Measurements from ENCODE around the gene TEDC1.

The TEDC1 gene

GRCh38 chr14:105484997-105485393 is 6.1 kb upstream of the TEDC1 start:
- no peak for DNase-seq (ENCODE audit: low spot score)

GRCh38 chr14:105485739-105486162 is 5.3 kb upstream of the TEDC1 start:
- DNase-seq (ENCODE audit: low spot score): no peak

DNA sequence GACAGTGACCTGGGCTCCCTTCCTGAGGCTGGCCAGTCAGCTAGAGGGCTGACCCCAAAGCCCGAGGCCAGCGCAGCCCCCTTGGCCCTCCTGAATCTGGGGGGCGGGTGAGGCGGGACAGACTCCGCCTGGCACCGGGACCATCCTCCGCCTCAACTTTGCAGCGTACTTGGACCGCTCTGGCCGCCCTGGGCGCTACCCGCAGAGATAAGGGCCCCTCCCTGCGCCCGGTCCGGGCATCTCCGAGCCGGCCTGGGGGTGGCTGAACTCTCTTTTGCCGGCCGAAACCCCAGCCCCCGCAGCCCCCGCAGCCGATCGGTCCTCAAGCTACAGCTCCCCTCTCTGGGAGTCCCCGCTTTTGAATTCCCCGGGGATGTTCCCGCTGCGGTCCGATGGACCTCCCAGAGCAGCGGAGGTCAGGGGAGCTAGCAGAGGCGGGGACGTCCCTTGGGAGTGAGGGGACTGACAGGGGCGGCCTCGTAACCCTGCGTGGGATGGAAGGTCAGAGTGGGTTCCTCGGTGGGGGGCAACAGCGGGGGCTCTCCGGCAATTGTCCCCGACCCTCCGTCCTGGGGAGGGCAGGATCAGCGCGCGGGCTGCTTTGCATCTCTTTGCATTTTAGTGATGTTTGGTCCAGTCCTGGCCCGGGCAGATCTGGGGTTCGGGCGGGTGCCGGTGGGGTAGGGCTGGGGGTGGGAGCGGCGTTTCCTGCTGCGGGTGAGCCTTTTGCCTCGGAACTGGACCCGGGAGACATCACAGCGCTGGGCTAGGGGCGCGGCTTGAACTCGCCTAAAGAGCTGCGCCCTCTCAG is 4.7 kb upstream of the TEDC1 start, which contains the start of gene CRIP1:
CRIP1 (plus strand) TSS at position 724 of the 811 bp plus-strand sequence. CDS start 374 bp downstream, outside the sequence.
- DNase-seq (ENCODE audit: low spot score): no peak

GRCh38 chr14:105486974-105487448 is 4.0 kb upstream of the TEDC1 start:
- no peak for DNase-seq (ENCODE audit: low spot score)

DNA sequence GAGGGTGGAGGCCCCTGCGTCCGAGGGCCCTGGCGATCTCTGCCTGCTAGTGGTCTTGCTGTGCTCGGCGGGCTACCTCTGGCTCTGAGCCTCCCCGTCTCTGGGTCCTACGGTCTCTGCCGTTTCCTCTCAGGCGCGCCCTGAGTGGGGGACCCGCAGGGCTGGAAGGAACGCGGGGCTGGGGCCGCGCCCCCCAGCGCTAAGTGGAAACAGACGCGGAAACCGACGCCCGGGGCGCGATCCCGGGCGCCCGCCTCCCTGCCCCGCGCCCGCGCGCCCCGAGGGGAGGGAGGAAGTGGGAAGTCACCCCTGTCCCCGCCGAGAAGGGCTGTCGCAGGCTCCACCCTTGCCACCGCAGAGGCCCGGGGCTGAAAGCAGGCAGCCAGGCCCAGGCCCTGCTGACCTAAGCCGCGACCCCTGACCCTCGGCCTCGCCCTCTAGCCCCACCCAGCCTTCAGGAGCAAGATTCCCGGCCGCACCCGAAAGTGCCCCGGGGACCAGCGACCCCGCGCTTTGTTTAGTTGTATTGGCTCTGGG is 3.5 kb upstream of the TEDC1 start:
- DNase-seq (ENCODE audit: low spot score): no peak

DNA sequence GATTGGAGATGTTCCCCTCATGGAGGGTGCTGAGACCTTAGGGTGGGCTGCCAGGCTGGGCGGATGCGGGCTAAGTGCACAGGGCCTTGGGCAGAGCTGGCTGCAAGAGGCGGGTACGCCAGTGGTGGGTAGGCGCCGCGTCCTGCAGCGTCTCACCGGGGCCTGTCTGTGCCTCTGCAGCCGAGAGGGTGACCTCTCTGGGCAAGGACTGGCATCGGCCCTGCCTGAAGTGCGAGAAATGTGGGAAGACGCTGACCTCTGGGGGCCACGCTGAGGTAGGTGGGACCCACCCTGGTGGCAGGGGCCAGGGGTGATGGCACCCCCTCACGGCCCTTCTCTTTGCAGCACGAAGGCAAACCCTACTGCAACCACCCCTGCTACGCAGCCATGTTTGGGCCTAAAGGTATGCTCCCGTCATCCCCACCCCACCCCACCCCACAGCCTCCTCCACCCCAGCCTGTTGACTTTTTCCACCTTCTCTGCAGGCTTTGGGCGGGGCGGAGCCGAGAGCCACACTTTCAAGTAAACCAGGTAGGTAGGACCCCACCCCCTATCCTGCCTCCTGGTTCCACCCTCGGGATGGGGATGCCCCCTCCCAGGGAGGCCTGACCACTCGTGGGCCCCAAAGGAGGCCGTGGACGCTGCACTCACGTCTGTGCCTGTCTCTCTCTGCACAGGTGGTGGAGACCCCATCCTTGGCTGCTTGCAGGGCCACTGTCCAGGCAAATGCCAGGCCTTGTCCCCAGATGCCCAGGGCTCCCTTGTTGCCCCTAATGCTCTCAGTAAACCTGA is 2.9 kb upstream of the TEDC1 start:
- no peak for DNase-seq (ENCODE audit: low spot score)

DNA sequence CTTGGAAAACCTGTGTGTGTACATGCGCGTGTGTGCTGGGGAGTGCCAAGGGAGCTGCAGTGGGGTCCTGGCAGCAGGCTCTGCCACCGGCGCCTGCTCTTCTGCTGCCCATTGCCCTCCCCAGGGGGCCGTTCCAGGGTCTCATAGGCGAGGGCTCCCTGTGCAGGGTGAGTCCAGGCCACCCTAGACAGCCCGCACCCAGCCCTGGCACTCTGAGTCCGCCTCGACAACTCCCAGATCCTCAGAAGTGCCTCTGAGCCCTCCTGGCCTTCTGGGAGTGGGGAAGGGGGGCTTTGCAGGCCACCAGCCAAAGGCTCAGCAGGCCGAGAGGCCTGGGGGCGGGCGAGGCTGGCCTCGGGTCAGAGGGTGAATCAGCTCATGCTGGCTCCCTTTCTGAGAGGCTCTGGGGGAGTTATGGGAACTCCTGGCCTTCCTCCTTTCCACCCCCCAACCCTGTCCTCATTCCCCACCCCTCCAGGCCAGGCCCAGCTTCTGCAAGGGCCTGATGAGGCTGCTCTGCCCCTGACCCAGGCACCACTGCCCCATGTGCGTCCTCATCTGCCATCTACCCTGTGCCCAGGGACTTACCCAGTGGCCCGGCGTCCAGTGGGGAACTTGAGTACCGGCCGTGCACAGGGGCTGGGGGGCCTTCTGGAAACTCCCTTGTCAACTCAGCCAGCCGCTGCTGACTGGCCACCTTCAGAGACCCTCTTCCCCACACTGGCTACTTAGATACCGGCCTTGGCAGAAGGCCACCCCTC is 2.1 kb upstream of the TEDC1 start:
- DNase-seq (ENCODE audit: low spot score): no peak

DNA sequence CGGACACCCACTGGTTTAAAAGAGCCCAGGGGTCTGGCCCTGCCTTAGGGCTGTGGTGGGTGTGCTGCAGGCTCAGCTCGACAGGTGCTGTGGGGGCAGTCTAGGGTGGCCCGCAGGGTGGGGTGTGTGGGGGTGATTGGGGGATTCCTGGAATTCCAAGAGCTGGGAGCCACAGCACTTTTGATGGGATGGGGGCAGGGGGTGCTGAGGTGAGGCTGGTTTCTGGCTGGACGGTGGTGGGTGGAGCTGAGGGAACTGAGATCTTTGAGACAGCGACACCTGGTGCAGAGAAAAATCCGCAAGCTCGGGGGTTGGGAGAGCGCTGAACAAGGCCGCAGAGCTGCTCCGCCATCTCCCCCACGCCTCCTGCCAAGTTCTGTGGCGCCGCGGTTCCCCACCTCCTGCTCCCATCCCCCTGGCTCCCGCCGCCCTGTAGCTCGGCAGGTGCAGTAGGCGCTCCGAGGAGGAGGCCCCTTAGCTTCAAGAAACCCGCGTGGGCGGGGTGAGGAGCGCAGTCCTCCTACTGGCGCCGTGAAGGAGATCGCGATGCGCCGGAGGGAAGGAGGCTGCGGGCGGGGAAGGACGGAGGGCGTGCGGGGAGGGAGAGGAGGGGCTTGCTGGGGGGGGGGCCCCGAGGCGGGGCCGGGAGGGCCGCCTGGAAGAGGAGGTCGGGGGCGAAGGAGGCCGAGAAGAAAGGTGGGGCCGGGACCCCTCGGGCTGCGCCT is 1.3 kb upstream of the TEDC1 start:
- DNase-seq (ENCODE audit: low spot score): peak; percentile 76

- no peak for DNase-seq (ENCODE audit: low spot score)
Measured at GRCh38 chr14:105490267-105490571, 827 bp upstream of the TEDC1 start.

GRCh38 chr14:105491366-105491973 is 424 bp downstream of the TEDC1 start:
- DNase-seq (ENCODE audit: low spot score): peak; percentile 54

DNA sequence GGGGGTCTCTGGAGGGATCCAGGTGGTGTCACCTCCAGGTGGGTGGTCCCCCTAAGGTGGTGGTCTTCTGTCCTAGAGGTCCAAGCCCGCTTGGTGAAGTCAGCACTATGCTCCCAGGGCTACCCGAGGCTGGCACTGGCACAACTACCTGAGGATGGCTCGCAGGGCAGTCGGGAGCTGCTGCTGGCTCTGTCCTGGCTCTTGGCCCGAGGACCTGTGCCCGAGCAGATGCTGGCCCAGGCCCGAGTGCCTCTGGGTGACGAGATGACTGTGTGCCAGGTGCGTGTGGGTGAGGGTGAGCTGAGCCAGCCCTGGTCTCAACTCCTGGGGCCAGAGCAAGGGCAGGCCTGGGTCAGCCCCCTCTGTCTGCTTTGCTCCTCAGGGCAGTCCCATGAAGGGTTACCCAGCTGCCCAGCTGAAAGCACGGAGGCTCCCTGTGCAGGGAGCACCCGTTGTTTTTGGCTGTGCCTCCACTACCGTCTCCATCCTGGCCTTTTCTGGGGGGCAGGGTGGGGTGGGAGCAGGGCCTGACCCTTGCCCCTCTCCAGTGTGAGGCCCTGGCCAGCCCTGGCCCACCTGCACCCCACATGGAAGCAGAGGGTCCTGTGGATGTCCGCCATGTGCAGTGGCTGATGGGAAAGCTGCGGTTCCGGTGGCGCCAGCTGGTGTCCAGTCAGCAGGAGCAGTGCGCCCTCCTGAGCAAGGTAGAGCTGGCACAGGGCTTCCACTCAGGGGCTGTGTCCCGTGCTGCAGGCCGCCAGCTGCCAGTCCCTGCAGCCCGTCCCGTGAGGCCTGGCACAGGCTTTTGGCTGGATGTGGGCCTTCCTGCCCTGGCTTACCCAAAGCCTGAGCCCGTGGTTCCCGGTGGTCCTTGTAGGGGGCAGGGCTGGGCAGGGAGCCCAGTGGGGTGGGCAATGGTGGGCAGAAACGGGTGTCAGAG is 1.3 kb downstream of the TEDC1 start:
- no peak for DNase-seq (ENCODE audit: low spot score)

GRCh38 chr14:105492971-105493871 is 2.2 kb downstream of the TEDC1 start:
- DNase-seq (ENCODE audit: low spot score): no peak

- no peak for DNase-seq (ENCODE audit: low spot score)
Measured at GRCh38 chr14:105493921-105494605, 3.0 kb downstream of the TEDC1 start.

DNA sequence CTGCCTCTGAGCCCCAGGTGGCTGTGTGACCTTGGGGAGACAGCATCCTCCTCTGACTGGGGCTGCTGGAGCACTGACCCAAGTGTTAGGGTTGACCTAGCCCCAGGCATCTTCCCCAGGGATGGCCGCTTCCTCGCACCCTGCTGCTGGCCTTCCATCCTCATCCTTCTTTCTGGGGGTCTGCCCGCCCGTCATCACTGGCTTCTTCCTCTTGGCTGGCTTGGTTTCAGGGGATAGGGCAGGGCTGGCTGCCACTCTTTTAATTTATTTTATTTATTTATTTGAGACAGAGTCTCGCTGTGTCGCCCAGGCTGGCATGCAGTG is 3.5 kb downstream of the TEDC1 start:
- DNase-seq (ENCODE audit: low spot score): no peak

GRCh38 chr14:105495101-105495989 is 4.3 kb downstream of the TEDC1 start:
- no peak for DNase-seq (ENCODE audit: low spot score)

DNA sequence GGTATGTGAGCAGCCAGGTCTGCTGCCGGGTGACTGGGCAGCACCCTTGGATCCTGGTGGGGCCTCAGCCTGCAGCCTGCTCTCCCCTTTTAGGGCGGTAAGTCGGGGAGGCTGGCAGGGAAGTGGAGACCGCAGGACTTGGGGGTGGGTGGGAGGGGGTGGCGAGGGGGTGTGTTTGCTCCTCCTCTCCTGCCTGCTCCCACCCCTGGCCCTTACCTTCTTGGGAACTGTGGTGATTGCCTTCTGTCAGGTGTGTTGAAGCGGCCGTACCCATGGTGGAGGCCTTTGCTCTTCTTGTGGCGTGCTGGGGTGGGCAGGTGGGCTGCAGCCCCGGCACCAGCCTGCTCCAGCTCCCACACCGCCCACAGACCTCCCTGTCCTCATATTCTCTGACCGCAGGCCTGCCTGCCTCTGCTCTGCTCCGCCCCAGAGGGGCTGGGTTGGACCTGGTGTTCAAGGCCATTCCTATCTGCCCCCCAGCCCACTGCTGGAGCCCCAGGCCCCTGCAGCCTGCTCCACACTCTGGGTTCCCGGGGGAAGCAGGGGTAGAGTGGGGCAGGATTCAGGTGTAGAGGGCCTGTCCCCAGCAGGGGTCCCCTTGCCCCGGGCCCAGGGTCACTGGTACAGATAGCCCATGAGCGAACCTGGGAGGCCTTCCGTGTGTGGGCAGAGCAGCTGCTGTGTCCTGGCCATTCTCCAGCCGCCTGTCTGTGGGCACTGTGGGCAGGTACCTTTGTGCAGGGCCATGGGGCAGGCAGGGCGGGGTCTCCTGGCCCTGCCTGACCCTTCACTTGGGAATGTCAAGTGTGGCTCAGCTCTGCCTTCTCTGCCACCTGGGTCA is 5.2 kb downstream of the TEDC1 start:
- no peak for DNase-seq (ENCODE audit: low spot score)
